ENCODE measurements around the gene RNF115.

DNA sequence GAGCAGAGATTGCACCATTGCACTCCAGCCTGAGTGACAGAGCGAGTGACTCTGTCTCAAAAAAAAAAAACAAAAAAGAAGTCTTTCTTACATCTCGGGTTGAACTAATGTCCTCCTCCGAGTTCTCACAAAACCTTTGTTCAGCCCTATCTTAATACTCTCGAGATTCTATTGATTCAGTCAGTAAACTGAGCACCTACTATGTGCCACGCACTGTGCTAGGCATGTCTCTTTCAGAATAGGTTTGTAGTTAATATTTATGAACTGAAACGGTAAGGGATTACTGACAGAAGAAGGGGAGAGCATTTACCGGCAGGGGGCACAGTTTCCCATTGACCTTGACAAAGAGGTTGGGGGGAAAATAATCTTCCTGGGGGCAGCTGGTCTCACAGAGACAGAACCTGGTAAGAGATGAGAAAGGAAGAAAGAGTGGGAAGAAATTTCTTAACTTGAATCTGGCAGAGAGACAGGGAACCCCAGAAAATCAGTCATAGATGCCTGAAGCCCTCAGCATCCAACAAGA lies 31.6 kb upstream of the RNF115 start:
- TF ChIP-seq, protein P1, sequence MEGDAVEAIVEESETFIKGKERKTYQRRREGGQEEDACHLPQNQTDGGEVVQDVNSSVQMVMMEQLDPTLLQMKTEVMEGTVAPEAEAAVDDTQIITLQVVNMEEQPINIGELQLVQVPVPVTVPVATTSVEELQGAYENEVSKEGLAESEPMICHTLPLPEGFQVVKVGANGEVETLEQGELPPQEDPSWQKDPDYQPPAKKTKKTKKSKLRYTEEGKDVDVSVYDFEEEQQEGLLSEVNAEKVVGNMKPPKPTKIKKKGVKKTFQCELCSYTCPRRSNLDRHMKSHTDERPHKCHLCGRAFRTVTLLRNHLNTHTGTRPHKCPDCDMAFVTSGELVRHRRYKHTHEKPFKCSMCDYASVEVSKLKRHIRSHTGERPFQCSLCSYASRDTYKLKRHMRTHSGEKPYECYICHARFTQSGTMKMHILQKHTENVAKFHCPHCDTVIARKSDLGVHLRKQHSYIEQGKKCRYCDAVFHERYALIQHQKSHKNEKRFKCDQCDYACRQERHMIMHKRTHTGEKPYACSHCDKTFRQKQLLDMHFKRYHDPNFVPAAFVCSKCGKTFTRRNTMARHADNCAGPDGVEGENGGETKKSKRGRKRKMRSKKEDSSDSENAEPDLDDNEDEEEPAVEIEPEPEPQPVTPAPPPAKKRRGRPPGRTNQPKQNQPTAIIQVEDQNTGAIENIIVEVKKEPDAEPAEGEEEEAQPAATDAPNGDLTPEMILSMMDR (IDR thresholded peaks at IDR 0.05; ENCODE audit: insufficient read depth, low read length, poor library complexity, severe bottlenecking): peak; percentile 36
- TF ChIP-seq EZH2phosphoT487 (conservative IDR thresholded peaks at IDR 0.05; ENCODE audit: low read length): no peak

Data from SU-DHL-6 (cell line).